ENCODE data around the gene GRAP. TPM values are rescaled to one million over a fixed set of nuclear protein-coding genes. Genes with fewer than 3 reads are reported as not detected.

The GRAP gene
- total RNA-seq, 1 experiment from 2014 or later: not detected

DNA sequence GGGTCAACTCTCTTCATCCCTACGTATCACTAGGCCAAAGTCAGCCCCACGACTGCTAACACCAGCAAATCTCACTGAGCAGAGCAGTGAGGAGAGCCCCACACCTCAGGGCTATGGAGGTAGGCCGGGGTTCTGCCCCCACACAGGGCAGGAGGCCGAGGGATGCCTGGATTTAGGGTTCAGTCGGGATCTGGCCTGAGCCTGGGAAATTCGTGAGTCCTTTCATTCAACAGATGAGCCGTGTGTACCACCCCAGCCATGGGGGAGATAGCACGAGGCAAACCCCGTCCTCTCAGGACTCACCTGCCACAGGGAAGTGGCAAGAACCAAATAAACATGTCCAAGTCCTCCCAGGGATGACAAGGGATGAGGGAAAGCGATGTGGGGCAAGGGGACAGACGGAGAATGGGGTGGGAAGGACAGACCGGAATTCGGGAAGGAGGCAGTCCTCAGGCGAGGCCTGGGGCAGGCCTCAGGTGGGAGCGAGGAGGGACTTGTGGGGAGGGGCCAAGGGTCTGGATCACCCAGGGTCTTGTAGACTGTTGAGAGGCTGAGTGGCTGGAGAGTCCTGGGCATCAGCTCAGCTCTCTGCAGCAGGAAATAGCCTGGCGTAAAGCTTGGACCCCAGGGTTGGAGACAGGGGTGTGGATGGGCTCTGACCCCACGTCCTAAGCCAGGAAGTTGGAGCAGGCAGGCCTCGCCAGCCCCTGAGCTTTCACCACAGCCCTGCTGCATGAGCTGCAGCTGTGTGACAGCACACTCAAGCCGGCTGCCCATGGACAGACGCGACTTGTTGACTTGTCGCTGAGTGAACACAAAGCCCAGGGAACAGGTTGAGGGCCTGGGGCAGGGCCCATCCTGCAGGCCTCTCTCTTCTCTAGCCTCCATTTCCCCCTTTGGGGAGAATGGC, 34.3 kb downstream of the GRAP start:
- H2AFZ ChIP-seq (ENCODE audit: low read length): no peak overlapping the region
- H3K36me3 ChIP-seq (ENCODE audit: low read depth, low read length): no peaks in the 10 kb centered on the region
- no peak for ATAC-seq
- intact Hi-C loops (cut with micrococcal nuclease): no loop called here
- H4K20me1 ChIP-seq (ENCODE audit: low read length): no peaks in the 10 kb centered on the region
- H3K4me3 ChIP-seq (ENCODE audit: low read length): no peak overlapping the region
- TF ChIP-seq, protein P1, sequence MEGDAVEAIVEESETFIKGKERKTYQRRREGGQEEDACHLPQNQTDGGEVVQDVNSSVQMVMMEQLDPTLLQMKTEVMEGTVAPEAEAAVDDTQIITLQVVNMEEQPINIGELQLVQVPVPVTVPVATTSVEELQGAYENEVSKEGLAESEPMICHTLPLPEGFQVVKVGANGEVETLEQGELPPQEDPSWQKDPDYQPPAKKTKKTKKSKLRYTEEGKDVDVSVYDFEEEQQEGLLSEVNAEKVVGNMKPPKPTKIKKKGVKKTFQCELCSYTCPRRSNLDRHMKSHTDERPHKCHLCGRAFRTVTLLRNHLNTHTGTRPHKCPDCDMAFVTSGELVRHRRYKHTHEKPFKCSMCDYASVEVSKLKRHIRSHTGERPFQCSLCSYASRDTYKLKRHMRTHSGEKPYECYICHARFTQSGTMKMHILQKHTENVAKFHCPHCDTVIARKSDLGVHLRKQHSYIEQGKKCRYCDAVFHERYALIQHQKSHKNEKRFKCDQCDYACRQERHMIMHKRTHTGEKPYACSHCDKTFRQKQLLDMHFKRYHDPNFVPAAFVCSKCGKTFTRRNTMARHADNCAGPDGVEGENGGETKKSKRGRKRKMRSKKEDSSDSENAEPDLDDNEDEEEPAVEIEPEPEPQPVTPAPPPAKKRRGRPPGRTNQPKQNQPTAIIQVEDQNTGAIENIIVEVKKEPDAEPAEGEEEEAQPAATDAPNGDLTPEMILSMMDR (conservative IDR thresholded peaks at IDR 0.05; ENCODE audit: low read depth, low read length): no peak
- TF ChIP-seq EZH2 (IDR thresholded peaks at IDR 0.05; ENCODE audit: low read length, unreplicated experiment): no peak
- TF ChIP-seq EZH2phosphoT487 (IDR thresholded peaks at IDR 0.05; ENCODE audit: borderline replicate concordance, low read length): no peak
- H3K27ac ChIP-seq (ENCODE audit: low read length): no peak overlapping the region
- no peak overlapping the region for H3K9ac ChIP-seq (ENCODE audit: low read length)
- H3K79me2 ChIP-seq (ENCODE audit: low read length): no peaks in the 10 kb centered on the region
- H3K27me3 ChIP-seq (ENCODE audit: low read length): no peaks in the 10 kb centered on the region
- H3K9me2 ChIP-seq (replicated peaks; ENCODE audit: low read length): no peaks in the 10 kb centered on the region
- POLR2A ChIA-PET (ENCODE audit: unreplicated experiment): no interaction called here
- DNase-seq: no peak
- H3K4me1 ChIP-seq (ENCODE audit: insufficient read depth, low read length): peaks cover 8% of the 10 kb centered on the region
- CTCF ChIA-PET: no interaction called here
- no peaks in the 10 kb centered on the region for H3K9me3 ChIP-seq (ENCODE audit: low read length)
- H3K4me2 ChIP-seq (ENCODE audit: low read length): no peak overlapping the region
- no TSS peak for BruUV-seq (replicated peaks)
- no peaks in the 10 kb centered on the region for H3F3A ChIP-seq (ENCODE audit: low read length, unreplicated experiment)

DNA sequence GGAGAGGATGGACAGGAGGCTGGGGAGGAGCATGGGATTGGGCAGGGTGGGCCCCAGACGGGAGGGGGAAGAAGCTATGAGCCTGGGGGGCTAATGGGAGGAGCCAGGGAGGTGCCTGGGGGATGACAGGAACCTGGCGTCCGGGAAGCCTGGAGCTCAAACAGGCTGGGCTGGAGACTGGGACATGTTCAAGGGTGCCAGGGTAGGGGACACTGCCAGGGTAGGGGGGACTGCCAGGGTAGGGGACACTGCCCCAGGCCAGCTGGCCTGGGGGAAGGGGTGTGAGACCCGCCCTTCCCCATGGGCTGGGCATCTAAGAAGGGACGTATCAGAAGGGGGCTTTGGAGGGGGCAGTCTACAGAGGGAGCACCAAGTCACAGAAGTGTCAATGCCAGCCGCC, 35.2 kb downstream of the GRAP start:
- no peaks in the 10 kb centered on the region for H3K9me2 ChIP-seq (replicated peaks; ENCODE audit: low read length)
- H3K27ac ChIP-seq (ENCODE audit: low read length): no peak overlapping the region
- no peaks in the 10 kb centered on the region for H4K20me1 ChIP-seq (ENCODE audit: low read length)
- no peak overlapping the region for H3K4me2 ChIP-seq (ENCODE audit: low read length)
- no peaks in the 10 kb centered on the region for H3K79me2 ChIP-seq (ENCODE audit: low read length)
- BruUV-seq (replicated peaks): no TSS peak
- ATAC-seq: no peak
- POLR2A ChIA-PET (ENCODE audit: unreplicated experiment): interaction anchor here (0.6 kb wide), 1 partner anchor 14 kb away, joined by 3 read pairs; no protein-coding TSS in a partner anchor
- H3K9me3 ChIP-seq (ENCODE audit: low read length): no peaks in the 10 kb centered on the region
- CTCF ChIA-PET: no interaction called here
- no peak overlapping the region for H3K4me3 ChIP-seq (ENCODE audit: low read length)
- H3K36me3 ChIP-seq (ENCODE audit: low read depth, low read length): no peaks in the 10 kb centered on the region
- TF ChIP-seq EZH2 (IDR thresholded peaks at IDR 0.05; ENCODE audit: low read length, unreplicated experiment): no peak
- no peak for TF ChIP-seq EZH2phosphoT487 (IDR thresholded peaks at IDR 0.05; ENCODE audit: borderline replicate concordance, low read length)
- TF ChIP-seq, protein P1 (conservative IDR thresholded peaks at IDR 0.05; ENCODE audit: low read depth, low read length): no peak
- DNase-seq: no peak
- no peaks in the 10 kb centered on the region for H3F3A ChIP-seq (ENCODE audit: low read length, unreplicated experiment)
- H3K4me1 ChIP-seq (ENCODE audit: insufficient read depth, low read length): peaks cover 8% of the 10 kb centered on the region
- H3K27me3 ChIP-seq (ENCODE audit: low read length): no peaks in the 10 kb centered on the region
- H2AFZ ChIP-seq (ENCODE audit: low read length): no peak overlapping the region
- no peak overlapping the region for H3K9ac ChIP-seq (ENCODE audit: low read length)
- intact Hi-C loops (cut with micrococcal nuclease): no loop called here
